CD4-positive, alpha-beta T cell treated with Interferon gamma for 1 hour (primary cell): ENCODE data around the gene EOGT.

Source experiments
- DNase-seq: peaks from one replicate; pipeline ENCODE4 v3.0.0-alpha.2; 2020

EOGT gene

GRCh38 chr3:69013253-69014021 lies at the start of gene EOGT:
Gene EOGT (minus strand): TSS chr3:69013684. CDS start chr3:69009846, 3,838 bp downstream.
- peak; percentile 75 for DNase-seq

GRCh38 chr3:69059688-69060087 lies 46.2 kb upstream of the EOGT start:
- DNase-seq = no peak

GRCh38 chr3:69058947-69059224 lies 45.4 kb upstream of the EOGT start:
- no peak for DNase-seq

- DNase-seq = no peak
Measured at GRCh38 chr3:69058180-69058946, 44.9 kb upstream of the EOGT start.

- no peak for DNase-seq
Measured at GRCh38 chr3:69052472-69052898, 39.0 kb upstream of the EOGT start.

GRCh38 chr3:69051756-69052471 lies 38.4 kb upstream of the EOGT start, which contains the start of gene TMF1:
Gene TMF1 (minus strand): TSS chr3:69052333. CDS start chr3:69052086, 247 bp downstream.
- peak; percentile 98 for DNase-seq

- no peak for DNase-seq
Measured at GRCh38 chr3:69048990-69049389, 35.5 kb upstream of the EOGT start.

GRCh38 chr3:69044608-69045007 lies 31.1 kb upstream of the EOGT start:
- DNase-seq = no peak

GRCh38 chr3:69033470-69033869 lies 20.0 kb upstream of the EOGT start:
- DNase-seq = no peak

- DNase-seq = no peak
Measured at GRCh38 chr3:69032737-69033136, 19.3 kb upstream of the EOGT start.

- no peak for DNase-seq
Measured at GRCh38 chr3:69032142-69032541, 18.7 kb upstream of the EOGT start.

- DNase-seq = no peak
Measured at GRCh38 chr3:69031635-69032034, 18.2 kb upstream of the EOGT start.

GRCh38 chr3:69020857-69021256 lies 7.4 kb upstream of the EOGT start:
- DNase-seq = no peak

GRCh38 chr3:69020424-69020823 lies 6.9 kb upstream of the EOGT start:
- no peak for DNase-seq

- no peak for DNase-seq
Measured at GRCh38 chr3:69016901-69017300, 3.4 kb upstream of the EOGT start.

GRCh38 chr3:69016102-69016501 lies 2.6 kb upstream of the EOGT start:
- no peak for DNase-seq

GRCh38 chr3:69014022-69014580 lies 617 bp upstream of the EOGT start:
- DNase-seq = no peak

- peak; percentile 19 for DNase-seq
Measured at GRCh38 chr3:69012800-69013252, 658 bp downstream of the EOGT start.

GRCh38 chr3:69012100-69012799 lies 1.2 kb downstream of the EOGT start:
- DNase-seq = no peak

GRCh38 chr3:69011096-69011730 lies 2.3 kb downstream of the EOGT start:
- DNase-seq = no peak

GRCh38 chr3:69009559-69010410 lies 3.7 kb downstream of the EOGT start:
- no peak for DNase-seq
